HepG2 (cell line): ENCODE measurements around the gene TFE3. TPM values are rescaled to one million over a fixed set of nuclear protein-coding genes. Genes with fewer than 3 reads are reported as not detected.

Experiments used
- ARNTL ChIP-seq: sonication (generic); formaldehyde crosslinking; IDR thresholded peaks from 2 replicates; pipeline ENCODE4 v1.4.0; 2020; ENCODE audit warnings: mild to moderate bottlenecking, missing genetic modification reagents
- ASH2L ChIP-seq: fragments of 300-600, 200-600 bp; sonication (generic); IDR thresholded peaks from 2 replicates; pipeline ENCODE4 v1.7.0; 2017; ENCODE audit warnings: low read depth, mild to moderate bottlenecking, moderate library complexity, mixed read lengths, low read length; ENCODE audit not compliant: insufficient read length
- CBX1 ChIP-seq: IDR thresholded peaks from one replicate; pipeline ENCODE4 v1.6.1; 2016; ENCODE audit warnings: antibody characterized with exemption, low read depth
- DNMT1 ChIP-seq: sonication (generic); formaldehyde crosslinking; IDR thresholded peaks from 2 replicates; pipeline ENCODE4 v1.5.1; 2020; ENCODE audit warnings: mild to moderate bottlenecking, missing genetic modification reagents
- HMGA1 ChIP-seq: sonication (generic); formaldehyde crosslinking; conservative IDR thresholded peaks from 2 replicates; pipeline ENCODE4 v1.4.0; 2020; ENCODE audit warnings: missing genetic modification reagents
- HNRNPH1 ChIP-seq: fragments of 200-400 bp; formaldehyde crosslinking; optimal IDR thresholded peaks from 2 replicates; pipeline ENCODE3; 2017; ENCODE audit warnings: mild to moderate bottlenecking, low read depth, low read length
- KDM5B ChIP-seq: sonication (generic); formaldehyde crosslinking; IDR thresholded peaks from 2 replicates; pipeline ENCODE4 v1.4.0; 2020; ENCODE audit warnings: missing genetic modification reagents, mild to moderate bottlenecking, borderline replicate concordance
- MAF1 ChIP-seq: sonication (generic); formaldehyde crosslinking; IDR thresholded peaks from 2 replicates; pipeline ENCODE4 v1.5.0; 2020; ENCODE audit warnings: missing genetic modification reagents, borderline replicate concordance
- NFYB ChIP-seq: sonication (generic); formaldehyde crosslinking; IDR thresholded peaks from 2 replicates; pipeline ENCODE4 v1.4.0; 2020; ENCODE audit warnings: missing genetic modification reagents
- RFXANK ChIP-seq: IDR thresholded peaks from 2 replicates; pipeline ENCODE4 v1.6.1; 2016
- SCMH1 ChIP-seq: sonication (generic); formaldehyde crosslinking; IDR thresholded peaks from 2 replicates; pipeline ENCODE4 v1.9.0; 2021; ENCODE audit warnings: missing genetic modification reagents, mild to moderate bottlenecking, borderline replicate concordance
- SP140L ChIP-seq: sonication (generic); formaldehyde crosslinking; IDR thresholded peaks from 2 replicates; pipeline ENCODE4 v1.4.0; 2020; ENCODE audit warnings: missing genetic modification reagents, borderline replicate concordance
- SRSF1 ChIP-seq: fragments of 200-400 bp; formaldehyde crosslinking; optimal IDR thresholded peaks from 2 replicates; pipeline ENCODE3; 2017; ENCODE audit warnings: mild to moderate bottlenecking, low read depth, low read length, moderate library complexity
- TFDP1 ChIP-seq: IDR thresholded peaks from 2 replicates; pipeline ENCODE4 v1.6.1; 2016; ENCODE audit warnings: missing compliant biosample characterization, missing genetic modification reagents, borderline replicate concordance
- TMF1 ChIP-seq: sonication (generic); formaldehyde crosslinking; IDR thresholded peaks from 2 replicates; pipeline ENCODE4 v1.8.1; 2022; ENCODE audit warnings: low read depth, missing genetic modification reagents
- TOPORS ChIP-seq: sonication (generic); formaldehyde crosslinking; IDR thresholded peaks from 2 replicates; pipeline ENCODE4 v1.8.0; 2023; ENCODE audit warnings: mild to moderate bottlenecking, missing genetic modification reagents
- XRCC5 ChIP-seq: fragments of 200-400 bp; formaldehyde crosslinking; optimal IDR thresholded peaks from 2 replicates; pipeline ENCODE3; 2017; ENCODE audit warnings: mild to moderate bottlenecking, low read length
- ZBTB3 ChIP-seq: sonication (generic); formaldehyde crosslinking; IDR thresholded peaks from 2 replicates; pipeline ENCODE4 v1.4.0; 2020; ENCODE audit warnings: low read depth, mild to moderate bottlenecking, moderate library complexity, missing genetic modification reagents, borderline replicate concordance
- ZFP90 ChIP-seq: sonication (generic); formaldehyde crosslinking; IDR thresholded peaks from 2 replicates; pipeline ENCODE4 v1.8.0; 2022; ENCODE audit warnings: missing genetic modification reagents, mild to moderate bottlenecking, inconsistent platforms, borderline replicate concordance
- ZNF512 ChIP-seq: sonication (generic); formaldehyde crosslinking; IDR thresholded peaks from 2 replicates; pipeline ENCODE4 v1.4.0; 2020; ENCODE audit warnings: mild to moderate bottlenecking, missing genetic modification reagents
- ZNF556 ChIP-seq: sonication (generic); formaldehyde crosslinking; IDR thresholded peaks from 2 replicates; pipeline ENCODE4 v1.4.0; 2020; ENCODE audit warnings: mild to moderate bottlenecking, missing genetic modification reagents, borderline replicate concordance
- ZNF598 ChIP-seq: sonication (generic); formaldehyde crosslinking; IDR thresholded peaks from 2 replicates; pipeline ENCODE4 v1.5.1; 2020; ENCODE audit warnings: mild to moderate bottlenecking, missing genetic modification reagents, borderline replicate concordance
- ZNF672 ChIP-seq: sonication (generic); formaldehyde crosslinking; IDR thresholded peaks from 2 replicates; pipeline ENCODE4 v1.8.1; 2022; ENCODE audit warnings: missing genetic modification reagents
- polyA plus RNA-seq, 8 experiments: library from polyadenylated mRNA; depleted of rRNA in 3 of 8; stranded (reverse) in 7 of 8; unstranded in 1 of 8; fragments of >200 nt; fragmentation: Illumina TruSeq in 4 of 8; extraction: Trizol in 4 of 8; gene quantifications; 2 replicates each; pipeline versions ENCODE4 v1.2.1 to v1.2.3, GENCODE V29; 2011 to 2016; ENCODE audit warnings: low read depth in 4 of 8, missing spikeins in 1 of 8, mixed read lengths in 1 of 8; ENCODE audit not compliant: insufficient read depth in 1 of 8
- total RNA-seq, 5 experiments: library from RNA; depleted of rRNA; stranded (reverse); fragments of >200 nt; fragmentation: Illumina TruSeq; extraction: Trizol; gene quantifications; 2 replicates each; pipeline ENCODE4 v1.2.3, GENCODE V29; 2016; ENCODE audit warnings: low read depth in 1 of 5
- TF ChIP-seq, protein P1 (sequence below): sonication (generic); formaldehyde crosslinking; IDR thresholded peaks from 2 replicates; pipeline ENCODE4 v1.5.1; 2020; ENCODE audit warnings: mild to moderate bottlenecking, missing genetic modification reagents, borderline replicate concordance

The TFE3 gene
- total and polyA plus RNA-seq, 2 of the 13 experiments (the other 11 are each of a cell fraction or from before 2014, with no cell fraction given) = 8.3 to 12.3 TPM

DNA sequence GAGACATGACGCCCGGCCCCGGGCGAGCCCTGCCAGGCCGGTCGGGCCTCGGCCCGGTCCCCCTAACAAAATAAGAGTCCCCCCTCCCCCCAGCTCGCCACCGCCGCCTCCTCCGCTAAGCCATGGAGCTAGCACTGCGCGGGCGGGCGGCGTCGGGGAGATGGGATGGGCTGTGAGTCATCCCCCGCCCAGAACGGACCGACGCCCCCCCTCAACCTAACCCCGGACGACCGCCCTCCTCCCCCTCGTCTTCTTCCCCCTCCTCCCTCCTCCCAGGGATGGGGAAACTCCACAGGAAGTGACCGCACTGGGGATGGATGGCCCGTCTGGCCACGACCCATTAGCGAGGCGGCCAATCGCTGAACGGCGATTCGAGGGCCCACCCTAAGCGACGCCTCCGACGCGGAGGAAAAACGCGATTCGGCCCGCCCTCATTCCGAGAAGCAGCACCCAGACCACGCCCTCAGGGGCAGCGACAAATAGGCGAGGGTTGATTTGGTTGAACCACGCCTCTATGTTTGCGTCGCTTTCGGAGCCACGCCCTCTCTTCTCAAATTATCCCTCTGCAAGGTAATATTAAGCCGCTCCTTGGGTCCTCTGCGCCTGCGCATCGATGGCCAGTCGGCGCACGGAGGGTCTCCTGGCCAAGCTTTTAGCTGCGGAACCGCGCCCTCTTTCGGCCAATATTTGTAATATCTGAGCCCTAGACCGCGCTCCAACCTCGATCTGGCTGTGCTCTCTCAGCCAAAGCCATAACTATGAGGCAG is at the start of gene TFE3 (continued):
- TF ChIP-seq ZNF556 = no peak
- no peak for TF ChIP-seq CBX1
- no peak for TF ChIP-seq ZBTB3 (CRISPR knock-in tag)
- TF ChIP-seq ZNF512 = no peak
- TF ChIP-seq HMGA1 = no peak
- no peak for TF ChIP-seq SCMH1 (CRISPR knock-in tag)
- no peak for TF ChIP-seq DNMT1
- TF ChIP-seq MAF1 (CRISPR knock-in tag) = no peak
- TF ChIP-seq ZNF672 (CRISPR knock-in tag) = no peak
- no peak for TF ChIP-seq TMF1 (CRISPR knock-in tag)
- peak; percentile 70 for TF ChIP-seq NFYB (CRISPR knock-in tag)
- TF ChIP-seq SP140L (CRISPR knock-in tag) = no peak
- no peak for TF ChIP-seq KDM5B
- no peak for TF ChIP-seq ASH2L
- no peak for TF ChIP-seq TFDP1
- TF ChIP-seq SRSF1 = no peak
- no peak for TF ChIP-seq RFXANK (CRISPR knock-in tag)
- TF ChIP-seq ARNTL (CRISPR knock-in tag) = no peak
- peak; percentile 55 for TF ChIP-seq XRCC5
- no peak for TF ChIP-seq HNRNPH1
- TF ChIP-seq ZNF598 (CRISPR knock-in tag) = no peak
- TF ChIP-seq, protein P1, sequence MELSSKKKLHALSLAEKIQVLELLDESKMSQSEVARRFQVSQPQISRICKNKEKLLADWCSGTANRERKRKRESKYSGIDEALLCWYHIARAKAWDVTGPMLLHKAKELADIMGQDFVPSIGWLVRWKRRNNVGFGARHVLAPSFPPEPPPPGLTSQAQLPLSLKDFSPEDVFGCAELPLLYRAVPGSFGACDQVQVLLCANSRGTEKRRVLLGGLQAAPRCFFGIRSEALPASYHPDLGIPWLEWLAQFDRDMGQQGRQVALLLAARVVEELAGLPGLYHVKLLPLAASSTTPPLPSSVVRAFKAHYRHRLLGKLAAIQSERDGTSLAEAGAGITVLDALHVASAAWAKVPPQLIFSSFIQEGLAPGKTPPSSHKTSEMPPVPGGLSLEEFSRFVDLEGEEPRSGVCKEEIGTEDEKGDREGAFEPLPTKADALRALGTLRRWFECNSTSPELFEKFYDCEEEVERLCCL (CRISPR knock-in tag) = no peak
- no peak for TF ChIP-seq TOPORS (CRISPR knock-in tag)
- TF ChIP-seq ZFP90 (CRISPR knock-in tag) = peak; percentile 100; the same call in 1 of the 2 replicates
